H1 (cell line): ENCODE results near the gene TBC1D24. TPM values are rescaled to one million over a fixed set of nuclear protein-coding genes. Genes with fewer than 3 reads are reported as not detected.

Source experiments
- CTCF ChIA-PET: fragments of 300-600 bp; sonication (Branson Sonifier 250); formaldehyde crosslinking; loops from one replicate; lab custom pipeline; 2021; ENCODE audit not compliant: partially characterized antibody; lab: Charles Lee
- POLR2A ChIA-PET: fragments of 300-600 bp; sonication (Branson Sonifier 250); formaldehyde crosslinking; loops from one replicate; lab custom pipeline; 2021; ENCODE audit warnings: inconsistent platforms; ENCODE audit not compliant: partially characterized antibody; lab: Charles Lee
- DNase-seq, 2 experiments: peaks; one replicate each; pipeline versions ENCODE4 v3.0.0 to v3.0.0-alpha.2; 2010 to 2022; ENCODE audit warnings: low spot score in 2 of 2, low read depth in 1 of 2, mixed read lengths in 1 of 2
- FAIRE-seq: peaks from 2 replicates; lab custom pipeline; 2011; peaks lifted over from hg19 to GRCh38; lab: Jason Lieb, UNC
- H2AFZ ChIP-seq: 2 replicates; pipeline ENCODE4 v1.8.1; 2012; ENCODE audit warnings: low read length, inconsistent platforms
- H2AK5ac ChIP-seq: 2 replicates; pipeline ENCODE4 v1.6.1; 2013; ENCODE audit warnings: low read depth, low read length
- H2BK120ac ChIP-seq: replicated peaks from 2 replicates; pipeline ENCODE3; 2013; ENCODE audit warnings: low read depth, low read length, inconsistent platforms
- H2BK12ac ChIP-seq: 2 replicates; pipeline ENCODE4 v1.6.1; 2013; ENCODE audit warnings: low read depth, low read length
- H2BK15ac ChIP-seq: 2 replicates; pipeline ENCODE4 v1.6.1; 2013; ENCODE audit warnings: low read length
- H2BK20ac ChIP-seq: 2 replicates; pipeline ENCODE4 v1.6.1; 2013; ENCODE audit warnings: low read length
- H2BK5ac ChIP-seq: 2 replicates; pipeline ENCODE4 v1.6.1; 2013; ENCODE audit warnings: low read depth, low read length
- H3K14ac ChIP-seq: 2 replicates; pipeline ENCODE4 v1.6.1; 2013; ENCODE audit warnings: inconsistent platforms; ENCODE audit not compliant: insufficient read length
- H3K18ac ChIP-seq: 2 replicates; pipeline ENCODE4 v1.6.1; 2013; ENCODE audit warnings: low read length; ENCODE audit errors: extremely low read depth
- H3K23ac ChIP-seq: 2 replicates; pipeline ENCODE4 v1.6.1; 2013; ENCODE audit warnings: inconsistent platforms; ENCODE audit not compliant: insufficient read length
- H3K23me2 ChIP-seq: 2 replicates; pipeline ENCODE4 v1.6.1; 2013; ENCODE audit warnings: low read depth, low read length
- H3K27ac ChIP-seq: 2 replicates; pipeline ENCODE4 v1.6.1; 2011; ENCODE audit warnings: low read depth, low read length, inconsistent platforms
- H3K27me3 ChIP-seq, 4 experiments: replicated peaks in 1 of 4; 1 replicate in 1 of 4; 2 replicates in 3 of 4; pipeline versions ENCODE4 v1.6.1 to v1.8.1; 2011 to 2013; ENCODE audit warnings: low read length in 3 of 4, mild to moderate bottlenecking in 3 of 4, inconsistent platforms in 2 of 4, mixed read lengths in 2 of 4, moderate library complexity in 1 of 4; ENCODE audit not compliant: control insufficient read depth in 3 of 4, insufficient read depth in 3 of 4; ENCODE audit errors: extremely low read depth in 1 of 4
- H3K36me3 ChIP-seq, 4 experiments: 2 replicates each; pipeline versions ENCODE4 v1.6.1 to v1.8.1; 2011 to 2013; ENCODE audit warnings: mild to moderate bottlenecking in 4 of 4, low read length in 3 of 4, moderate library complexity in 2 of 4, control low read depth in 1 of 4, inconsistent platforms in 1 of 4; ENCODE audit not compliant: insufficient read depth in 4 of 4, control insufficient read depth in 2 of 4
- H3K4ac ChIP-seq: replicated peaks from 2 replicates; pipeline ENCODE3; 2013; ENCODE audit warnings: low read length, low read depth, mixed read lengths, inconsistent platforms; ENCODE audit not compliant: insufficient read length
- H3K4me1 ChIP-seq, 4 experiments: replicated peaks in 1 of 4; 1 replicate in 1 of 4; 2 replicates in 3 of 4; pipeline versions ENCODE4 v1.6.1 to v1.8.1; 2011 to 2013; ENCODE audit warnings: low read length in 3 of 4, inconsistent platforms in 2 of 4, mixed read lengths in 1 of 4; ENCODE audit not compliant: insufficient read depth in 4 of 4, control insufficient read depth in 3 of 4
- H3K4me2 ChIP-seq, 2 experiments: 2 replicates each; pipeline versions ENCODE4 v1.6.1 to v1.8.1; 2011 to 2013; ENCODE audit warnings: low read depth in 2 of 2, low read length in 2 of 2, control low read depth in 1 of 2, inconsistent platforms in 1 of 2, mild to moderate bottlenecking in 1 of 2; ENCODE audit not compliant: insufficient read depth in 1 of 2
- H3K4me3 ChIP-seq, 4 experiments: fragments of 200-600, 300-600 bp in 1 of 4; sonication (generic), shearing (Covaris generic), sonication (Bioruptor Twin) in 1 of 4; 2 replicates each; pipeline versions ENCODE4 v1.5.1 to v1.8.1; 2011 to 2016; ENCODE audit warnings: low read length in 4 of 4, low read depth in 3 of 4, control low read depth in 2 of 4, inconsistent platforms in 2 of 4, mild to moderate bottlenecking in 2 of 4, mixed read lengths in 1 of 4, moderate library complexity in 1 of 4; ENCODE audit not compliant: insufficient read depth in 2 of 4; ENCODE audit errors: extremely low read depth in 1 of 4
- H3K56ac ChIP-seq: replicated peaks from 2 replicates; pipeline ENCODE3; 2013; ENCODE audit warnings: low read depth, mild to moderate bottlenecking, mixed read lengths, low read length, inconsistent platforms; ENCODE audit not compliant: insufficient read length
- H3K79me1 ChIP-seq: 2 replicates; pipeline ENCODE4 v1.6.1; 2013; ENCODE audit warnings: low read depth, low read length, control low read depth
- H3K79me2 ChIP-seq, 2 experiments: 2 replicates each; pipeline versions ENCODE4 v1.6.1 to v1.8.1; 2012 to 2013; ENCODE audit warnings: low read length in 2 of 2, mild to moderate bottlenecking in 2 of 2, inconsistent platforms in 1 of 2; ENCODE audit not compliant: insufficient read depth in 2 of 2, control insufficient read depth in 1 of 2
- H3K9ac ChIP-seq, 4 experiments: replicated peaks in 1 of 4; 1 replicate in 1 of 4; 2 replicates in 3 of 4; pipeline versions ENCODE4 v1.6.1 to v1.8.1; 2011 to 2013; ENCODE audit warnings: low read depth in 3 of 4, low read length in 3 of 4, control low read depth in 2 of 4, mild to moderate bottlenecking in 2 of 4, moderate library complexity in 2 of 4, inconsistent platforms in 1 of 4; ENCODE audit errors: extremely low read depth in 1 of 4
- H3K9me3 ChIP-seq, 2 experiments: 2 replicates each; pipeline versions ENCODE4 v1.6.1 to v1.8.1; 2012 to 2013; ENCODE audit warnings: mild to moderate bottlenecking in 2 of 2, moderate library complexity in 2 of 2, control low read depth in 1 of 2, inconsistent platforms in 1 of 2, low read depth in 1 of 2, low read length in 1 of 2, mixed read lengths in 1 of 2; ENCODE audit not compliant: insufficient read depth in 2 of 2
- H4K20me1 ChIP-seq, 2 experiments: replicated peaks in 1 of 2; 2 replicates each; pipeline versions ENCODE3 to v1.8.1; 2011 to 2013; ENCODE audit warnings: inconsistent platforms in 2 of 2, low read length in 2 of 2, mild to moderate bottlenecking in 1 of 2; ENCODE audit not compliant: insufficient read depth in 2 of 2, control insufficient read depth in 1 of 2
- H4K5ac ChIP-seq: 2 replicates; pipeline ENCODE4 v1.6.1; 2013; ENCODE audit warnings: low read length, low read depth, mixed read lengths, inconsistent platforms; ENCODE audit not compliant: insufficient read length
- H4K8ac ChIP-seq: 2 replicates; pipeline ENCODE4 v1.8.0; 2013; ENCODE audit warnings: mild to moderate bottlenecking, moderate library complexity, low read length, inconsistent platforms; ENCODE audit not compliant: insufficient read depth; ENCODE audit errors: extremely low read depth
- H4K91ac ChIP-seq: replicated peaks from 2 replicates; pipeline ENCODE3; 2013; ENCODE audit warnings: low read length, mixed read lengths, inconsistent platforms; ENCODE audit not compliant: insufficient read length
- EGR1 ChIP-seq: IDR thresholded peaks from 2 replicates; pipeline ENCODE4 v1.6.1; 2011; ENCODE audit warnings: low read depth, low read length, borderline replicate concordance
- MAFK ChIP-seq: IDR thresholded peaks from 2 replicates; pipeline ENCODE4 v1.6.1; 2012; ENCODE audit warnings: low read depth, mild to moderate bottlenecking, improper control_type of control experiment, low read length
- SAP30 ChIP-seq: fragments of 300-600 bp; sonication (generic); IDR thresholded peaks from 2 replicates; pipeline ENCODE4 v1.7.1; 2012; ENCODE audit warnings: low read length, moderate library complexity, mild to moderate bottlenecking, inconsistent platforms; ENCODE audit not compliant: insufficient read depth, insufficient replicate concordance
- SIN3A ChIP-seq, 2 experiments: IDR thresholded peaks in 1 of 2; conservative IDR thresholded peaks in 1 of 2; 2 replicates each; pipeline ENCODE4 v1.6.1; 2011 to 2012; ENCODE audit warnings: low read length in 2 of 2, improper control_type of control experiment in 1 of 2, low read depth in 1 of 2, mild to moderate bottlenecking in 1 of 2
- YY1 ChIP-seq: IDR thresholded peaks from 2 replicates; pipeline ENCODE4 v1.6.1; 2011; ENCODE audit warnings: low read depth, mild to moderate bottlenecking, low read length
- WGBS, 2 experiments: shearing (Covaris generic) in 1 of 2; methylation state at CpG; one replicate each; pipeline versions ENCODE4 v1.1.6 to v1.1.7; 2013 to 2015; ENCODE audit warnings: low lambda C conversion rate in 2 of 2, mixed read lengths in 2 of 2, inconsistent platforms in 1 of 2, low coverage in 1 of 2, missing lambda C conversion rate in 1 of 2; ENCODE audit not compliant: insufficient replicate concordance in 2 of 2, insufficient coverage in 1 of 2, insufficient read length in 1 of 2; ENCODE audit errors: extremely low coverage in 1 of 2, missing lambda C conversion rate in 1 of 2; 5-methylcytosine and 5-hydroxymethylcytosine counted together
- polyA plus RNA-seq, 7 experiments: library from polyadenylated mRNA; depleted of rRNA in 3 of 7; stranded (reverse) in 5 of 7; unstranded in 2 of 7; fragments of >200 nt in 5 of 7; fragments of 200-250 nt in 2 of 7; gene quantifications; 1 replicate in 5 of 7; 2 replicates in 1 of 7; 4 replicates in 1 of 7; pipeline versions ENCODE4 v1.2.1 to v1.2.3, GENCODE V29; 2011 to 2013; ENCODE audit warnings: missing spikeins in 2 of 7, mixed read lengths in 2 of 7
- total RNA-seq: library from RNA; stranded (reverse); fragmentation: NEBNext Ultra II Directional; extraction: Animal tissue kit (Norgen Biotek cat#: 25700); gene quantifications from 2 replicates; pipeline ENCODE4 v1.2.1, GENCODE V29; 2021

The TBC1D24 gene
- total and polyA plus RNA-seq, 2 of the 8 experiments (the other 6 are each of a cell fraction or from before 2014, with no cell fraction given), result 8.7 to 21.5 TPM

GRCh38 chr16:2519711-2520080, 44.8 kb downstream of the TBC1D24 start:
- Histone ChIP-seq H2BK20ac (no peak overlapping the region), H3K18ac (no peak overlapping the region), H4K8ac (peak overlapping the region; percentile 91), H2AFZ (no peak overlapping the region), H3K4ac (no peak overlapping the region), H3K27ac (no peak overlapping the region), H3K27me3 (no peaks in the 10 kb centered on the region), H3K36me3 (peaks cover 2 to 14% (median 4%) of the 10 kb centered on the region in 4 experiments; a peak in 5 of 8 replicates), H3K14ac (no peak overlapping the region), H3K56ac (no peak overlapping the region), H3K9me3 (no peaks in the 10 kb centered on the region), H4K5ac (no peak overlapping the region), H3K9ac (no peak overlapping the region), H3K23ac (no peak overlapping the region), H2BK120ac (no peak overlapping the region), H2AK5ac (no peak overlapping the region), H4K91ac (no peak overlapping the region), H2BK15ac (no peak overlapping the region), H2BK5ac (no peak overlapping the region), H3K79me1 (peaks cover 26% of the 10 kb centered on the region), H3K23me2 (peaks cover 7% of the 10 kb centered on the region; the same call in 1 of the 2 replicates), H4K20me1 (peaks cover 29 to 38% of the 10 kb centered on the region in 2 experiments), H2BK12ac (no peak overlapping the region), H3K4me1 (peaks cover 0 to 21% (median 5%) of the 10 kb centered on the region in 4 experiments; a peak in 5 of 7 replicates), H3K4me3 (peak overlapping the region in 1 of 4 experiments; percentile 82; a peak in 3 of 8 replicates), H3K4me2 (peak overlapping the region; percentile 64 to 90), H3K79me2 (peaks cover 23 to 53% of the 10 kb centered on the region in 2 experiments)
- 95% methylated on average over 14 of the region's 22 CpGs; no CpG with 5 or more reads in 1 of the 2 experiments for WGBS, 2 experiments
- DNase-seq (no peak), FAIRE-seq (no peak)
- POLR2A ChIA-PET, result interaction anchor here (0.6 to 7.6 kb wide), 9 partner anchors 8 to 268 kb away, joined by 3 to 108 read pairs (median 4); partner anchors contain the start of genes CEMP1, ECI1 and PDPK1
- CTCF ChIA-PET, result interaction anchor here (1.1 kb wide), 1 partner anchor 24 kb away, joined by 3 read pairs; no protein-coding TSS in a partner anchor
- TF ChIP-seq MAFK (no peak), SIN3A (conservative IDR thresholded peaks at IDR 0.05 in 1 of 2, IDR thresholded peaks at IDR 0.05 in 1 of 2; ENCODE audit: low read depth in 1 of 2, low read length in 2 of 2) (peak in 1 of 2 experiments; percentile 41; a peak in 1 of 4 replicates), YY1 (no peak), EGR1 (no peak), SAP30 (no peak)
